ENCODE measurements around the gene PPIB.
A peak's percentile ranks its signal among the peaks of the same experiment; 100 is the strongest.

Gene PPIB

GRCh38 chr15:64162869-64163658, at the start of gene PPIB:
TSS of gene PPIB (minus strand) at chr15:64163022. CDS start at chr15:64162986, 36 bp downstream.
- DNase-seq = peak; percentile 98

GRCh38 chr15:64211696-64212095, 48.9 kb upstream of the PPIB start:
- no peak for DNase-seq

- DNase-seq = no peak
These were observed 47.5 kb upstream of the PPIB start for GRCh38 chr15:64210371-64210770.

GRCh38 chr15:64209680-64210334, 47.0 kb upstream of the PPIB start:
- peak; percentile 80 for DNase-seq

- DNase-seq = peak; percentile 55
These were observed 42.4 kb upstream of the PPIB start for GRCh38 chr15:64205202-64205601.

- no peak for DNase-seq
These were observed 34.6 kb upstream of the PPIB start for GRCh38 chr15:64197425-64197824.

GRCh38 chr15:64193971-64194370, 31.1 kb upstream of the PPIB start:
- no peak for DNase-seq

GRCh38 chr15:64191971-64192830, 29.4 kb upstream of the PPIB start:
- DNase-seq = no peak

GRCh38 chr15:64187396-64188191, 24.8 kb upstream of the PPIB start:
- DNase-seq = no peak

GRCh38 chr15:64185146-64185911, 22.5 kb upstream of the PPIB start:
- no peak for DNase-seq

- DNase-seq = no peak
These were observed 20.1 kb upstream of the PPIB start for GRCh38 chr15:64182859-64183370.

GRCh38 chr15:64180235-64180824, 17.5 kb upstream of the PPIB start:
- DNase-seq = no peak

GRCh38 chr15:64166102-64166890, 3.5 kb upstream of the PPIB start:
- no peak for DNase-seq

- no peak for DNase-seq
These were observed 1.6 kb upstream of the PPIB start for GRCh38 chr15:64164436-64164835.

- DNase-seq = peak; percentile 63
These were observed 989 bp upstream of the PPIB start for GRCh38 chr15:64163659-64164362.

GRCh38 chr15:64162478-64162868, 349 bp downstream of the PPIB start:
- DNase-seq = no peak

GRCh38 chr15:64161688-64162477, 939 bp downstream of the PPIB start:
- DNase-seq = no peak

GRCh38 chr15:64158363-64159134, 4.3 kb downstream of the PPIB start:
- DNase-seq = no peak
